ENCODE measurements around the gene UBN1.

DNA sequence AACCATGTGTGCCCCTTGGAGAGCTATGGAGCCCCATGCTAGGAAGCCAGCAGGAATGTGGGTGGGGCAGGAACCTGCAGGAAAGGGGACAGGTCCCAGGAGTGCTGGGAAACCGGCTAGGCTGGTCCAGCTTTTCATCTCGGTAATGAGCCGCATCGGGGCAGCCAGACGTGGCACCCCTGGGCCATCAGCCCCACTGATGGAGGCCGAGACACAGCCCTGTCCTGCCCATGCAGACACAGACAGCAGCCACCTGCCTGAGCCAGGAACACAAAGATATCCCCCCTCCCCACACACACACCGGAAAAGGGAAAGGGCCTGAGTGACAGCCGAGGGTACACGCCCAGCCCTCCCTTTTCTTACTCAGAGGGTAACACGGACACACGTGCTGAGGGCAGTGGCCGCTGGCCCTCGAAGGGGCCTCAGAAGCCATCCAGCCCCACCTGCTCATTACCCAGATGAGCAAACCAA is 71.5 kb downstream of the UBN1 start:
- TF ChIP-seq ZFP3 (CRISPR knock-in tag; IDR thresholded peaks at IDR 0.05): no peak
- TF ChIP-seq, protein P1, sequence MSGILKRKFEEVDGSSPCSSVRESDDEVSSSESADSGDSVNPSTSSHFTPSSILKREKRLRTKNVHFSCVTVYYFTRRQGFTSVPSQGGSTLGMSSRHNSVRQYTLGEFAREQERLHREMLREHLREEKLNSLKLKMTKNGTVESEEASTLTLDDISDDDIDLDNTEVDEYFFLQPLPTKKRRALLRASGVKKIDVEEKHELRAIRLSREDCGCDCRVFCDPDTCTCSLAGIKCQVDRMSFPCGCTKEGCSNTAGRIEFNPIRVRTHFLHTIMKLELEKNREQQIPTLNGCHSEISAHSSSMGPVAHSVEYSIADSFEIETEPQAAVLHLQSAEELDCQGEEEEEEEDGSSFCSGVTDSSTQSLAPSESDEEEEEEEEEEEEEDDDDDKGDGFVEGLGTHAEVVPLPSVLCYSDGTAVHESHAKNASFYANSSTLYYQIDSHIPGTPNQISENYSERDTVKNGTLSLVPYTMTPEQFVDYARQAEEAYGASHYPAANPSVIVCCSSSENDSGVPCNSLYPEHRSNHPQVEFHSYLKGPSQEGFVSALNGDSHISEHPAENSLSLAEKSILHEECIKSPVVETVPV (CRISPR knock-in tag; IDR thresholded peaks at IDR 0.05): no peak
- TF ChIP-seq, protein P2, sequence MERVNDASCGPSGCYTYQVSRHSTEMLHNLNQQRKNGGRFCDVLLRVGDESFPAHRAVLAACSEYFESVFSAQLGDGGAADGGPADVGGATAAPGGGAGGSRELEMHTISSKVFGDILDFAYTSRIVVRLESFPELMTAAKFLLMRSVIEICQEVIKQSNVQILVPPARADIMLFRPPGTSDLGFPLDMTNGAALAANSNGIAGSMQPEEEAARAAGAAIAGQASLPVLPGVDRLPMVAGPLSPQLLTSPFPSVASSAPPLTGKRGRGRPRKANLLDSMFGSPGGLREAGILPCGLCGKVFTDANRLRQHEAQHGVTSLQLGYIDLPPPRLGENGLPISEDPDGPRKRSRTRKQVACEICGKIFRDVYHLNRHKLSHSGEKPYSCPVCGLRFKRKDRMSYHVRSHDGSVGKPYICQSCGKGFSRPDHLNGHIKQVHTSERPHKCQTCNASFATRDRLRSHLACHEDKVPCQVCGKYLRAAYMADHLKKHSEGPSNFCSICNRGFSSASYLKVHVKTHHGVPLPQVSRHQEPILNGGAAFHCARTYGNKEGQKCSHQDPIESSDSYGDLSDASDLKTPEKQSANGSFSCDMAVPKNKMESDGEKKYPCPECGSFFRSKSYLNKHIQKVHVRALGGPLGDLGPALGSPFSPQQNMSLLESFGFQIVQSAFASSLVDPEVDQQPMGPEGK (CRISPR knock-in tag; IDR thresholded peaks at IDR 0.05; ENCODE audit: borderline replicate concordance): no peak
- TF ChIP-seq ZFP30 (CRISPR knock-in tag; IDR thresholded peaks at IDR 0.05): no peak
- no peak for TF ChIP-seq ZNF565 (CRISPR knock-in tag; conservative IDR thresholded peaks at IDR 0.05; ENCODE audit: low read depth)
- TF ChIP-seq GLIS3 (CRISPR knock-in tag; IDR thresholded peaks at IDR 0.05): no peak
